Lung (tissue), 12 donors: ENCODE results near the gene CAPN13. TPM values are rescaled to one million over a fixed set of nuclear protein-coding genes. Genes with fewer than 3 reads are reported as not detected.

Experiments used
- ATAC-seq: fragments of 200-7000 bp; cut with Tn5 transposase; one replicate; pipeline ENCODE4 v1.9.1; 2020; ENCODE audit warnings: moderate number of reproducible peaks; ENCODE audit not compliant: insufficient read depth, low FRiP score
- DNase-seq, 3 donors: peaks; one replicate each; pipeline ENCODE4 v3.0.0-alpha.2; 2013 to 2017
- H3K27ac ChIP-seq, 2 donors: one replicate each; pipeline ENCODE4 v1.5.1; 2013; ENCODE audit warnings: mild to moderate bottlenecking in 2 of 2, moderate library complexity in 2 of 2, control low read depth in 1 of 2, inconsistent platforms in 1 of 2, low read depth in 1 of 2, low read length in 1 of 2
- H3K27me3 ChIP-seq, 3 donors: one replicate each; pipeline ENCODE4 v1.5.1; 2013; ENCODE audit warnings: low read length in 2 of 3; ENCODE audit not compliant: control insufficient read depth in 3 of 3, insufficient read depth in 3 of 3
- H3K36me3 ChIP-seq, 4 donors: one replicate each; pipeline ENCODE4 v1.5.1; 2013; ENCODE audit warnings: low read length in 4 of 4, mild to moderate bottlenecking in 1 of 4, moderate library complexity in 1 of 4; ENCODE audit not compliant: control insufficient read depth in 4 of 4, insufficient read depth in 4 of 4
- H3K4me1 ChIP-seq, 5 donors: one replicate each; pipeline ENCODE4 v1.5.1; 2013; ENCODE audit warnings: low read length in 5 of 5, mild to moderate bottlenecking in 2 of 5, moderate library complexity in 1 of 5; ENCODE audit not compliant: control insufficient read depth in 5 of 5, insufficient read depth in 5 of 5
- H3K4me3 ChIP-seq: one replicate; pipeline ENCODE4 v1.5.1; 2013; ENCODE audit warnings: mild to moderate bottlenecking, control low read depth, moderate library complexity
- H3K9ac ChIP-seq, 2 donors: one replicate each; pipeline ENCODE4 v1.5.1; 2013; ENCODE audit warnings: low read length in 2 of 2, control low read depth in 1 of 2; ENCODE audit not compliant: insufficient read depth in 1 of 2
- H3K9me3 ChIP-seq, 4 donors: one replicate each; pipeline ENCODE4 v1.5.1; 2013; ENCODE audit warnings: low read length in 3 of 4, mild to moderate bottlenecking in 1 of 4, moderate library complexity in 1 of 4; ENCODE audit not compliant: control insufficient read depth in 4 of 4, insufficient read depth in 3 of 4
- CTCF ChIP-seq: IDR thresholded peaks from 2 replicates; pipeline ENCODE4 v1.5.1; 2012; ENCODE audit warnings: mild to moderate bottlenecking; ENCODE audit errors: control extremely low read depth, extremely low read depth
- WGBS, 2 donors: extraction: QIAGEN DNeasy Blood & Tissue Kit; methylation state at CpG; one replicate each; pipeline ENCODE4 v1.1.7; 2013; 5-methylcytosine and 5-hydroxymethylcytosine counted together
- polyA plus RNA-seq, 2 donors: library from polyadenylated mRNA; stranded (reverse); fragments of 200-250 nt; gene quantifications; one replicate each; pipeline ENCODE4 v1.2.1, GENCODE V29; 2013
- total RNA-seq, 2 donors: library from RNA; depleted of rRNA in 1 of 2; stranded (reverse); fragments of >200 nt in 1 of 2; gene quantifications; one replicate each; pipeline ENCODE4 v1.2.1, GENCODE V29; 2014 to 2021
- donor health status: control.
- donor health status: control.
- donor health status: Bipolar disorder and iron deficiency.
- donor health status: healthy.
- donor health status: DM: yes; HTN: yes; CAD: no.

CAPN13 gene
- total and polyA plus RNA-seq, 4 donors = 6.6 to 31.6 (median 8.2) TPM

- H3K9ac ChIP-seq = no peak overlapping the region
- H3K4me3 ChIP-seq = no peak overlapping the region
- H3K27ac ChIP-seq = no peak overlapping the region
- no peaks in the 10 kb centered on the region for H3K27me3 ChIP-seq
- TF ChIP-seq CTCF = no peak
- DNase-seq (no peak), ATAC-seq (no peak)
- H3K9me3 ChIP-seq = no peaks in the 10 kb centered on the region
- no peaks in the 10 kb centered on the region for H3K36me3 ChIP-seq
- 75 to 79% methylated on average over 7 of the region's 7 CpGs for WGBS, 2 donors
- no peaks in the 10 kb centered on the region for H3K4me1 ChIP-seq
Observed at GRCh38 chr2:30738141-30738911, 68.9 kb downstream of the CAPN13 start.

GRCh38 chr2:30737326-30737610 is 70.0 kb downstream of the CAPN13 start:
- no peaks in the 10 kb centered on the region for H3K9me3 ChIP-seq
- no peak overlapping the region for H3K27ac ChIP-seq
- no peak for ATAC-seq
- H3K4me3 ChIP-seq = no peak overlapping the region
- no peaks in the 10 kb centered on the region for H3K4me1 ChIP-seq
- TF ChIP-seq CTCF = no peak
- DNase-seq = no peak
- no peak overlapping the region for H3K9ac ChIP-seq
- 88 to 90% methylated on average over 8 of the region's 8 CpGs for WGBS, 2 donors
- no peaks in the 10 kb centered on the region for H3K27me3 ChIP-seq
- H3K36me3 ChIP-seq = no peaks in the 10 kb centered on the region

- Histone ChIP-seq H3K36me3 (no peaks in the 10 kb centered on the region), H3K9ac (no peak overlapping the region), H3K9me3 (no peaks in the 10 kb centered on the region), H3K4me1 (no peaks in the 10 kb centered on the region), H3K27ac (no peak overlapping the region), H3K4me3 (no peak overlapping the region), H3K27me3 (no peaks in the 10 kb centered on the region)
- DNase-seq (peak in 1 of 3 donors; percentile 22), ATAC-seq (no peak)
- no peak for TF ChIP-seq CTCF
- WGBS, 2 donors = 86 to 92% methylated on average over 18 of the region's 18 CpGs
Observed at GRCh38 chr2:30736461-30737325, 70.6 kb downstream of the CAPN13 start.
